GM12873 (cell line): ENCODE results near the gene TSPAN18.

Source experiments
- CTCF ChIP-seq: IDR thresholded peaks from 2 replicates; pipeline ENCODE4 v1.5.1; 2012; ENCODE audit warnings: low read depth, mild to moderate bottlenecking, moderate library complexity, low read length, control low read depth; ENCODE audit not compliant: insufficient read depth; ENCODE audit errors: missing control alignments

Gene TSPAN18

GRCh38 chr11:44727114-44727372 is 281 bp downstream of the TSPAN18 start:
- no peak for TF ChIP-seq CTCF

- peak; percentile 95 for TF ChIP-seq CTCF
Measured at GRCh38 chr11:44727373-44728287, 868 bp downstream of the TSPAN18 start.

GRCh38 chr11:44728491-44728910 is 1.7 kb downstream of the TSPAN18 start:
- TF ChIP-seq CTCF = no peak

- TF ChIP-seq CTCF = no peak
Measured at GRCh38 chr11:44729063-44729462, 2.3 kb downstream of the TSPAN18 start.

- TF ChIP-seq CTCF = no peak
Measured at GRCh38 chr11:44729713-44730112, 3.0 kb downstream of the TSPAN18 start.

GRCh38 chr11:44730775-44731174 is 4.0 kb downstream of the TSPAN18 start:
- no peak for TF ChIP-seq CTCF

GRCh38 chr11:44731685-44732430 is 5.1 kb downstream of the TSPAN18 start:
- no peak for TF ChIP-seq CTCF
